KOPT-K1 (cell line): ENCODE results near the gene SAMD14.

Source experiments
- H3K27ac ChIP-seq: fragments of 200-600 bp; sonication (generic); 2 replicates; pipeline ENCODE4 v1.5.1; 2016; ENCODE audit warnings: antibody characterized with exemption, mild to moderate bottlenecking, low read depth, low read length; ENCODE audit not compliant: poor library complexity, severe bottlenecking
- H3K36me3 ChIP-seq: fragments of 200-600 bp; sonication (generic); 2 replicates; pipeline ENCODE4 v1.5.1; 2017; ENCODE audit warnings: antibody characterized with exemption, mild to moderate bottlenecking, low read length, moderate library complexity; ENCODE audit not compliant: insufficient read depth
- H3K9me3 ChIP-seq: fragments of 200-600 bp; sonication (generic); 2 replicates; pipeline ENCODE4 v1.5.1; 2017; ENCODE audit warnings: antibody characterized with exemption, low read length, mild to moderate bottlenecking; ENCODE audit not compliant: insufficient read depth, poor library complexity, severe bottlenecking

SAMD14 gene

GRCh38 chr17:50107790-50108414 is 22.1 kb downstream of the SAMD14 start:
- no peak overlapping the region for H3K27ac ChIP-seq
- no peaks in the 10 kb centered on the region for H3K9me3 ChIP-seq
- H3K36me3 ChIP-seq: no peaks in the 10 kb centered on the region

GRCh38 chr17:50106393-50107131 is 23.4 kb downstream of the SAMD14 start:
- Histone ChIP-seq H3K9me3 (no peaks in the 10 kb centered on the region), H3K27ac (no peak overlapping the region), H3K36me3 (no peaks in the 10 kb centered on the region)

GRCh38 chr17:50105811-50106210 is 24.1 kb downstream of the SAMD14 start:
- no peaks in the 10 kb centered on the region for H3K9me3 ChIP-seq
- no peak overlapping the region for H3K27ac ChIP-seq
- H3K36me3 ChIP-seq: no peaks in the 10 kb centered on the region

GRCh38 chr17:50103941-50104340 is 26.0 kb downstream of the SAMD14 start:
- Histone ChIP-seq H3K36me3 (no peaks in the 10 kb centered on the region), H3K9me3 (no peaks in the 10 kb centered on the region), H3K27ac (no peak overlapping the region)

- no peak overlapping the region for H3K27ac ChIP-seq
- H3K9me3 ChIP-seq: no peaks in the 10 kb centered on the region
- H3K36me3 ChIP-seq: no peaks in the 10 kb centered on the region
These were observed 26.7 kb downstream of the SAMD14 start for GRCh38 chr17:50103252-50103651.

GRCh38 chr17:50102164-50102991 is 27.6 kb downstream of the SAMD14 start:
- no peaks in the 10 kb centered on the region for H3K36me3 ChIP-seq
- H3K27ac ChIP-seq: no peak overlapping the region
- no peaks in the 10 kb centered on the region for H3K9me3 ChIP-seq

- Histone ChIP-seq H3K9me3 (no peaks in the 10 kb centered on the region), H3K36me3 (no peaks in the 10 kb centered on the region), H3K27ac (no peak overlapping the region)
These were observed 28.4 kb downstream of the SAMD14 start for GRCh38 chr17:50101346-50102163.

- H3K27ac ChIP-seq: no peak overlapping the region
- no peaks in the 10 kb centered on the region for H3K9me3 ChIP-seq
- H3K36me3 ChIP-seq: no peaks in the 10 kb centered on the region
These were observed 29.0 kb downstream of the SAMD14 start for GRCh38 chr17:50100921-50101345.

GRCh38 chr17:50100480-50100883 is 29.5 kb downstream of the SAMD14 start:
- Histone ChIP-seq H3K36me3 (no peaks in the 10 kb centered on the region), H3K27ac (no peak overlapping the region), H3K9me3 (no peaks in the 10 kb centered on the region)

- Histone ChIP-seq H3K9me3 (no peaks in the 10 kb centered on the region), H3K36me3 (no peaks in the 10 kb centered on the region), H3K27ac (no peak overlapping the region)
These were observed 31.0 kb downstream of the SAMD14 start for GRCh38 chr17:50099003-50099402.

- no peaks in the 10 kb centered on the region for H3K9me3 ChIP-seq
- H3K36me3 ChIP-seq: no peaks in the 10 kb centered on the region
- no peak overlapping the region for H3K27ac ChIP-seq
These were observed 31.4 kb downstream of the SAMD14 start for GRCh38 chr17:50098583-50098982.

GRCh38 chr17:50097926-50098325 is 32.0 kb downstream of the SAMD14 start:
- no peak overlapping the region for H3K27ac ChIP-seq
- H3K36me3 ChIP-seq: no peaks in the 10 kb centered on the region
- no peaks in the 10 kb centered on the region for H3K9me3 ChIP-seq

GRCh38 chr17:50097455-50097854 is 32.5 kb downstream of the SAMD14 start:
- no peak overlapping the region for H3K27ac ChIP-seq
- no peaks in the 10 kb centered on the region for H3K36me3 ChIP-seq
- H3K9me3 ChIP-seq: no peaks in the 10 kb centered on the region

GRCh38 chr17:50096758-50097157 is 33.2 kb downstream of the SAMD14 start:
- H3K9me3 ChIP-seq: no peaks in the 10 kb centered on the region
- H3K27ac ChIP-seq: no peak overlapping the region
- no peaks in the 10 kb centered on the region for H3K36me3 ChIP-seq

GRCh38 chr17:50096092-50096491 is 33.9 kb downstream of the SAMD14 start:
- H3K36me3 ChIP-seq: no peaks in the 10 kb centered on the region
- no peaks in the 10 kb centered on the region for H3K9me3 ChIP-seq
- H3K27ac ChIP-seq: no peak overlapping the region
